NCI-H2196 (cell line): ENCODE data around the gene CIT.
A peak's percentile ranks its signal among the peaks of the same experiment; 100 is the strongest.

Experiments
- DNase-seq: peaks from one replicate; lab custom pipeline; 2025; ENCODE audit not compliant: unreplicated experiment; lab: John Stamatoyannopoulos, UW

Gene CIT

DNA sequence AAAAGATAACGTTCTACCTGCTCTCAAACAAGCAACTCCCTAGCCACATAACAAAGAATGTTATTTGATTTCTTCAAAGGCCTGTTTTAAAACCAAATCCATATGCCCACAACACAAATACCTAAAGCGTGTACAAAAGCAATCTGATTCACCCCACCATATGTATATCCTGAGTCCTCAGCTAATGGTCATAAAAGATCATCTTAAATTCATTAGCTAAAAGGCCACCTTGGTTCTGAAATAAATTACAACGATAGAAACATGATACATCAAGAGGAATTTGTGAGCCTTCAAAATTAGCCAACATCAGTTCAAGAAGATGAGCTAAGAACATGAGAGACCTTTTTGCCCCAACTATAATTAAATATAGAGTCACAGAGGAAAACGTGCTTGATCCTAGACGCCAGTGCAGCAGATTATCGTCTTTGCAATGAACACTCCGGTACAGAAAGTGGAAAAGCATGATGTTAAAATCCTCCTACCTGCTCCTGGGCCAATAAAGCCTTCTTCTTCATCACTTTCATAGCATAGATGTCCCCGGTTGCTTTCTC is 20.0 kb downstream of the CIT start:
- no peak for DNase-seq

DNA sequence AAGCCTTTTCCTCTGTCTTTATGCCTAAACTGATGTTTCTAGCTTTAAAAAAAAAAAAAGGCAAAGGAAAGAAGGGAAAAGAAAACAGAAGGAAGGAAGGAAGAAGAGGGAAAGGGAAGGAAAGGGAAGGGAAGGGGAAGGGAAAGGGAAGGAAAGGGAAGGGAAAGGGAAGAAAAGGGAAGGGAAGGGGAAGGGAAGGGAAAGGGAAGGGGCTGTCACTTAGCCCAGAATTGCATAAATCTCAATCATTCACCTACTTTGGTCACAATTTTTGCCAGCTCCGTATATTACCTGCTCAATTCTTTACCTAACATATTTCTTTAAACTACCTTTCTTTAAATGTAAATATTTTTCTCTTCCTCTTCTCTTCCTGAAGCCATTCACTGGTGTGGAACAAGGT is 26.8 kb downstream of the CIT start:
- no peak for DNase-seq

- DNase-seq, result peak; percentile 32
These were observed 34.0 kb downstream of the CIT start for GRCh38 chr12:119843100-119843499.

GRCh38 chr12:119842380-119842779 is 34.7 kb downstream of the CIT start:
- DNase-seq, result no peak

DNA sequence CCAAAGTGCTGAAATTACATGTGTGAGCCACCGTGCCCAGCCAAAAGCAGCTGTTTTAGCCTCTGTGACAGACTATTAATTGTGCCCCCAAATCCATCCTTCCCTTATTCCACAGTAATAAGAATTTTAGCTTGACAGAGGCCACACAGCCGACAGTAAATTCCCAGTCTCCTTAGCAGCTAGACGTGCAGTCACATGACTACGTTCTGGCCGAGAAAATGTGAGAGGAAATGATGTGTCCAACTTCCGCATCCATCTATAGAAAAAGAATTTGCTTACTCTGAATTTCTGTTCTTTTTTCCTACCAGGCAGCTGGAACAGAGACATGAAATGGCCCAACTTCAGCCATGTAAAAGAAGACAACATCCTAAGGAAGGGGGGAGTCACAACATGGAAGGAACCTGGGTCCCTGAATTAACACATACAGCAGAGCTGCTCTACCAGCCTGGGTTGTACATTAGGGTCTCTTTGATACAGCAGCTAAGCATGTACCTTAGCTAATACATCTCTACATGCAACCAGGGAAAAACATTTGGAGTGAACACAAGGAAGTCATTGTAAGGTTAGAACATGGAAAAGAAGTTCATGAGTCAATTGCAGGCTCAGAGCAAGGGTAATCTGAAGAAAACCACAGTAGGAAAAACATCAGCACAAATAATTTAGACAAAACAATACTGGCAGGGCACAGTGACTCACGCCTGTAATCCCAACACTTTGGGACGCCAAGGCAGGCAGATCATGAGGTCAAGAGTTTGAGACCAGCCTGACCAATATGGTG is 35.5 kb downstream of the CIT start:
- no peak for DNase-seq

DNA sequence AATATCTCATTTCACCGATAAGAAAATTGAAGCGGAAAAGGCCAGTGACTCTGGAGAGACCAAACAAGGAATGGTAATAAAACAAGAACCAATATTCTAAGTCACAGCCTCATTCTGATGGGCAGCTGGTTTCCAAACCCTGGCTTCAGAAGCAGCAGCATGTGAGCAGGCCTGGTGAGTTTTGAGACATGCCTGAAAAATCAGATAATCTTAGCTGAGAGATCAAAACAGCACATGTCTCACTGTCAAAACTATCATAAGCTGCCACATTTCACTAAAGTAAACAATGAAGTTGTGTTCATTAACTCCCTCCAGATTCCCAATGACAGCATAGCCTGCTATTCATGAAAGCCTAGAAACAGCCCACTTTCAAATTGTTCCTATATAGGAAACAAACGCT is 36.5 kb downstream of the CIT start:
- no peak for DNase-seq

- DNase-seq, result no peak
These were observed 37.0 kb downstream of the CIT start for GRCh38 chr12:119840168-119840567.

DNA sequence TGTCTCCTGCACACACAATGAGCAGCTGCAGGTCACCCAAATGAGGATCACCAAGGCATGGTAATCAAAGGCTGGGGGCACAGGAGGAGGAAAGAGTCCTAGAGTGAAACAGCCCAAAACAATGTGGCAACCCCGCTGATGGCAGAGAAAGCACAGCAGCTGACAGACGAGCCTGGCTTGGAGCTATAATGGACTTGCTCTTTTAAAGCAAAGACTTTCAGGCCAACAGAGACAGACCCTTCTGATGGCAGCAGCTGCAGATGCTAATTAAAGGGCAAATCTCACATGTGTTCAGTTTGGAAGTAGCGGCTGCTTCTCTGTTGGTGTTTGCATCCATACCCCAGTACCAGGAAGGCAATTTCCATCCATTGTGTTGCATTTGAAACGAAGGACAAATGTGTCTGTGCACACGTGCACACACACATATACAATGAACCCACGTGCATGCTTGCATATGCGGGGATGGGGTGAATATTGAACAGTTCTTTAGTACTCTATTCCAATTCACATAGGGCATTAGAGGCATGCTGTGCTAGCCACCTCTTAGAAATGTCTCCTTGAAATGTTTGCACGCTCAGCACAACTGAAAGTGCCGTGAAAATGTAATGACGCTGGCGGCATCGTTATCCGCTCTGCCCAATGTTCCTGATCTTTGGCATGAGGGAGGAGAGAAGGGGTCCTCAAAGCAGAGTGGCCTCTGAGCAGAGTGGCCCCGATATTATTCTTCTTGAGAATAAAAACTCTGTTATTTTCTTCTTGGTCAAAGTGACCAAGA is 38.1 kb downstream of the CIT start:
- DNase-seq, result no peak

GRCh38 chr12:119836781-119837180 is 40.3 kb downstream of the CIT start:
- DNase-seq, result no peak

GRCh38 chr12:119835068-119835467 is 42.1 kb downstream of the CIT start:
- DNase-seq, result no peak

GRCh38 chr12:119829439-119829838 is 47.7 kb downstream of the CIT start:
- no peak for DNase-seq

GRCh38 chr12:119828300-119828699 is 48.8 kb downstream of the CIT start:
- no peak for DNase-seq

DNA sequence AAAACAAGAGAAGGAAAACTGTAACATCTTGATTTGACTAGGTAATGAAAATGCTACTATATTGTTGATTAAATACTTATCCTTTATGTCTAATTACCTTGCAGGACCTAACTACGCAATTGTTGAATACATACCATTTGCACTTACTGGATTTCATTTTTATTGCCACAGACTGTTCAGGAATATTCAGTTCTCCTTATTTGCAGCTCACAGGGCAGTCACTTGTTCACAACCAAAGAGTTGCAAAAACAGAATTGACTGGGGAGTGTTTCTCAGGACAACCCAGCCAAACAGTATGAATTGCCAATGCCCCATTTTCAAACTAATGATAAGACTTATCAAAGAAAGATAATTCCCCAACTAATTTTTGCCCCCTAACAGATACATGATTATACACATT is 49.4 kb downstream of the CIT start:
- DNase-seq, result no peak

DNA sequence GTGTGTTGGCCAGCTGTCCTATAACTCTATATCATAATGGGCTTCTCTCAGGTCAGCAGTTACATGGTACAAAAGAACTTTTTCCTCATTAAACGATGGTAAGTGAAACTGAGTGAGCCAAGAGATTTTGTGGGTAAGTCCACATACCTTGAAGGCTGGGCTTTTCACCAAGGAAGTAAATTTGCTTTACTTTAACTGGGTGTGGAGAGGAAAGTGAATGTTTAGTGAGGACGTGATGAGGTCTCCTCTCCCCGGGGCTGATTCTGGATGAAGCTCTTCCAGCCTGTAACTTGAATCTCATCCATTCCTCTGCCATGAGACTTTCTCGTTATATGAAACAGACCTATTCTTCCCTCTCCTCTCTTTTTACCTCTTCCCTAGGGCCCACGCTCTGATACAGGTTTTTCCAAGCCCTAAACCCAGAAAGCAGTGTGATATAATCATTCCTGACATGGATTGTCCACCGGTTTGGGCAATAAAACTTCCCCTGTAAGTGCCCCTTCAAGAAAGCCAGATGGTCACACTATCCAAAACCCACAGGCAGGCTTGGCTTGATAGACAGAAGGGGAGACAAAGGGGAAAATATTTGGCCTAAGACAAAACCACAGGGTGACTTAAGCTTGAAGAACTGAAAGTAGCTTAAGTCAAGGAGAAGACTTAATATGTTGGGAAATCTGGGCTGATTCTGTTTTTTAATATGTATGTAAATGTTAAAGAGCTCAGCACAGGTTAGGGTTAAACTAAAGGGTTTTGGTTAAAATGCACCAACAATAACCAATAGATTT is 50.3 kb downstream of the CIT start:
- no peak for DNase-seq

GRCh38 chr12:119825262-119825661 is 51.9 kb downstream of the CIT start:
- DNase-seq, result no peak

GRCh38 chr12:119822046-119822445 is 55.1 kb downstream of the CIT start:
- no peak for DNase-seq

- DNase-seq, result no peak
These were observed 57.8 kb downstream of the CIT start for GRCh38 chr12:119819322-119819721.

GRCh38 chr12:119817546-119818343 is 59.4 kb downstream of the CIT start:
- no peak for DNase-seq

- no peak for DNase-seq
These were observed 68.1 kb downstream of the CIT start for GRCh38 chr12:119809023-119809422.

GRCh38 chr12:119808441-119808840 is 68.7 kb downstream of the CIT start:
- no peak for DNase-seq

DNA sequence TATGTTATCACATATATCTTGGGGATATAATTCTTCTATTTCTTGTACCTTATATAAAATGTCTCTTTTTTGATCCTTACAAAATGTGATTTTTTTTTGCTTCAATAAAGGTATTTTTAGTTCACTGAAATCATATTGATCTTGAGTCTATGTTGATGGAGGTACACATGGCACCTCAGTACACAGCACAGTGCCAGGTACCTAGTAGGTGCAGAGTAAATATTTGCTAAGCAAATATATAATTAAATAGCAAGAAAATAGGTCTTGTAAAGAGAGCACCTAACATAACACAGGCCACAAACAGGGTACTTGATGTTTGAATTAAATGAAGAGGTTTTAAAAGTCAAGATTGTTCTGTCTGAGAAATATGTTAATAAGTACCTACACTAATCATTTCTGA is 69.7 kb downstream of the CIT start:
- DNase-seq, result no peak
